CD14-positive monocyte (primary cell): Measurements from ENCODE around the gene ITGA2B. TPM values are rescaled to one million over a fixed set of nuclear protein-coding genes. Genes with fewer than 3 reads are reported as not detected.

ENCODE experiments used
- DNase-seq, 3 donors: peaks; one replicate each; pipeline ENCODE4 v3.0.0-alpha.2; 2011 to 2022
- H2AFZ ChIP-seq: 2 replicates; pipeline ENCODE4 v1.6.0; 2012; ENCODE audit warnings: mild to moderate bottlenecking, low read depth, low read length, inconsistent platforms; ENCODE audit not compliant: insufficient read depth, poor library complexity, severe bottlenecking
- H3K27ac ChIP-seq, 2 donors: 1 replicate in 1 of 2; 2 replicates in 1 of 2; pipeline ENCODE4 v1.5.1; 2012 to 2013; ENCODE audit warnings: low read length in 2 of 2, control low read depth in 1 of 2, inconsistent platforms in 1 of 2, low read depth in 1 of 2, mild to moderate bottlenecking in 1 of 2
- H3K27me3 ChIP-seq, 2 donors: one replicate each; pipeline versions ENCODE4 v1.6.0 to v1.6.1; 2011 to 2013; ENCODE audit warnings: low read length in 2 of 2; ENCODE audit not compliant: control insufficient read depth in 2 of 2, insufficient read depth in 2 of 2
- H3K36me3 ChIP-seq, 2 donors: replicated peaks in 1 of 2; 1 replicate in 1 of 2; 2 replicates in 1 of 2; pipeline versions ENCODE4 v1.5.1 to v1.6.1; 2012 to 2013; ENCODE audit warnings: low read length in 2 of 2, control low read depth in 1 of 2, inconsistent platforms in 1 of 2, mild to moderate bottlenecking in 1 of 2; ENCODE audit not compliant: insufficient read depth in 2 of 2, control insufficient read depth in 1 of 2
- H3K4me1 ChIP-seq, 2 donors: 1 replicate in 1 of 2; 2 replicates in 1 of 2; pipeline versions ENCODE4 v1.5.1 to v1.6.1; 2012 to 2013; ENCODE audit warnings: low read length in 2 of 2, control low read depth in 1 of 2, inconsistent platforms in 1 of 2, mild to moderate bottlenecking in 1 of 2, moderate library complexity in 1 of 2; ENCODE audit not compliant: insufficient read depth in 2 of 2, control insufficient read depth in 1 of 2
- H3K4me2 ChIP-seq: replicated peaks from 2 replicates; pipeline ENCODE3; 2012; ENCODE audit warnings: low read length, moderate library complexity, mild to moderate bottlenecking; ENCODE audit not compliant: poor library complexity, severe bottlenecking; ENCODE audit errors: extremely low read depth
- H3K4me3 ChIP-seq, 3 experiments: fragments of 200-600 bp in 1 of 3; sonication (generic) in 1 of 3; replicated peaks in 1 of 3; 1 replicate in 2 of 3; 2 replicates in 1 of 3; pipeline ENCODE4 v1.5.1; 2011 to 2013; ENCODE audit warnings: low read length in 3 of 3, mild to moderate bottlenecking in 3 of 3, control low read depth in 2 of 3, low read depth in 2 of 3, inconsistent platforms in 1 of 3, moderate library complexity in 1 of 3
- H3K79me2 ChIP-seq: 2 replicates; pipeline ENCODE4 v1.6.0; 2012; ENCODE audit warnings: mild to moderate bottlenecking, control low read depth, inconsistent platforms, low read length, moderate library complexity; ENCODE audit not compliant: insufficient read depth
- H3K9ac ChIP-seq: 2 replicates; pipeline ENCODE4 v1.6.0; 2017; ENCODE audit warnings: low read length, mild to moderate bottlenecking; ENCODE audit not compliant: insufficient read depth, poor library complexity, severe bottlenecking
- H3K9me3 ChIP-seq, 2 donors: replicated peaks in 1 of 2; 1 replicate in 1 of 2; 2 replicates in 1 of 2; pipeline versions ENCODE4 v1.5.1 to v1.6.1; 2012 to 2013; ENCODE audit warnings: low read length in 2 of 2, control low read depth in 1 of 2; ENCODE audit not compliant: control insufficient read depth in 1 of 2, insufficient read depth in 1 of 2
- H4K20me1 ChIP-seq: 2 replicates; pipeline ENCODE4 v1.6.0; 2012; ENCODE audit warnings: mild to moderate bottlenecking, low read length, control low read depth, moderate library complexity; ENCODE audit not compliant: insufficient read depth
- H3K27ac Mint-ChIP-seq, 7 donors: one replicate each; pipeline ENCODE4 v1.8.0; 2020; ENCODE audit warnings: mild to moderate bottlenecking in 7 of 7, mixed read lengths in 7 of 7, moderate library complexity in 6 of 7, inconsistent platforms in 2 of 7
- H3K27me3 Mint-ChIP-seq, 3 donors: one replicate each; pipeline ENCODE4 v1.8.0; 2021 to 2022; ENCODE audit warnings: low read depth in 3 of 3, mild to moderate bottlenecking in 3 of 3, mixed read lengths in 3 of 3, moderate library complexity in 3 of 3, inconsistent platforms in 1 of 3
- H3K36me3 Mint-ChIP-seq, 2 donors: one replicate each; pipeline ENCODE4 v1.8.0; 2020; ENCODE audit warnings: mixed read lengths in 2 of 2, inconsistent platforms in 1 of 2, mild to moderate bottlenecking in 1 of 2
- H3K4me1 Mint-ChIP-seq: one replicate; pipeline ENCODE4 v1.8.0; 2020; ENCODE audit warnings: mild to moderate bottlenecking, mixed read lengths
- H3K4me3 Mint-ChIP-seq, 2 donors: one replicate each; pipeline ENCODE4 v1.8.0; 2020; ENCODE audit warnings: mild to moderate bottlenecking in 2 of 2, mixed read lengths in 2 of 2, moderate library complexity in 1 of 2
- H3K9me3 Mint-ChIP-seq, 7 donors: one replicate each; pipeline ENCODE4 v1.8.0; 2020 to 2022; ENCODE audit warnings: mixed read lengths in 7 of 7, mild to moderate bottlenecking in 6 of 7, moderate library complexity in 6 of 7, inconsistent platforms in 2 of 7
- CTCF ChIP-seq: fragments of 200-600 bp; IDR thresholded peaks from one replicate; pipeline ENCODE4 v1.8.0; 2022; ENCODE audit warnings: antibody characterized with exemption, mild to moderate bottlenecking
- WGBS: methylation state at CpG from one replicate; pipeline ENCODE4 v1.1.5; 2013; ENCODE audit warnings: missing lambda C conversion rate; ENCODE audit not compliant: insufficient coverage; 5-methylcytosine and 5-hydroxymethylcytosine counted together
- intact Hi-C, 2 donors: fragments of 100-400 bp; cut with micrococcal nuclease; formaldehyde crosslinking; loops; one replicate each; pipeline versions ENCODE4 v1.15.0 to v1.15.1; 2023
- polyA plus RNA-seq, 3 donors: library from polyadenylated mRNA; depleted of rRNA in 1 of 3; unstranded in 2 of 3; stranded (reverse) in 1 of 3; fragments of 300-500 nt in 2 of 3; fragments of >200 nt in 1 of 3; fragmentation: Illumina TruSeq in 2 of 3; gene quantifications; 1 replicate in 2 of 3; 2 replicates in 1 of 3; pipeline ENCODE4 v1.2.3, GENCODE V29; 2012 to 2021

Gene ITGA2B
- polyA plus RNA-seq, 3 donors = 0.21 to 1.2 (median 1.1) TPM

- H3K9ac ChIP-seq = no peak overlapping the region
These were observed 6.1 kb downstream of the ITGA2B start for GRCh38 chr17:44383363-44383762.

GRCh38 chr17:44382917-44383316, 6.5 kb downstream of the ITGA2B start:
- Histone ChIP-seq H3K36me3 (no peaks in the 10 kb centered on the region), H3K4me1 (peaks cover 14 to 16% of the 10 kb centered on the region in 2 donors), H3K27ac (no peak overlapping the region), H4K20me1 (no peaks in the 10 kb centered on the region), H3K27me3 (peaks cover 3 to 35% of the 10 kb centered on the region in 2 donors), H3K4me3 (no peak overlapping the region), H3K79me2 (no peaks in the 10 kb centered on the region), H3K9ac (no peak overlapping the region), H3K9me3 (no peaks in the 10 kb centered on the region), H2AFZ (no peak overlapping the region), H3K4me2 (no peak overlapping the region)
- peak overlapping the region in 1 of 2 donors; percentile 32 for H3K4me3 Mint-ChIP-seq
- intact Hi-C loops = no loop called here
- peaks cover 0 to 4% of the 10 kb centered on the region in 2 donors for H3K36me3 Mint-ChIP-seq
- peaks cover 0 to 2% (median 0%) of the 10 kb centered on the region in 7 donors for H3K9me3 Mint-ChIP-seq
- H3K27ac Mint-ChIP-seq = no peak overlapping the region
- WGBS = 92% methylated on average over 5 of the region's 6 CpGs
- H3K4me1 Mint-ChIP-seq = peaks cover 17% of the 10 kb centered on the region
- H3K27me3 Mint-ChIP-seq = peaks cover 35 to 52% (median 36%) of the 10 kb centered on the region in 3 donors
- TF ChIP-seq CTCF = no peak
- DNase-seq = no peak

More at GRCh38 chr17:44383363-44383762, 6.1 kb downstream of the ITGA2B start:
- Histone ChIP-seq H3K27ac (no peak overlapping the region), H3K4me3 (no peak overlapping the region), H3K36me3 (no peaks in the 10 kb centered on the region), H3K27me3 (peaks cover 3 to 35% of the 10 kb centered on the region in 2 donors), H3K9me3 (no peaks in the 10 kb centered on the region), H4K20me1 (no peaks in the 10 kb centered on the region), H3K79me2 (no peaks in the 10 kb centered on the region), H3K4me1 (peaks cover 14 to 16% of the 10 kb centered on the region in 2 donors), H2AFZ (no peak overlapping the region), H3K4me2 (no peak overlapping the region)
- WGBS = 98% methylated on average over 15 of the region's 15 CpGs
- DNase-seq = no peak
- Mint-ChIP-seq H3K36me3 (peaks cover 0 to 4% of the 10 kb centered on the region in 2 donors), H3K4me1 (peaks cover 19% of the 10 kb centered on the region), H3K4me3 (no peak overlapping the region), H3K27me3 (peaks cover 35 to 51% (median 38%) of the 10 kb centered on the region in 3 donors), H3K9me3 (peaks cover 0 to 2% (median 0%) of the 10 kb centered on the region in 7 donors), H3K27ac (no peak overlapping the region)
- no peak for TF ChIP-seq CTCF
- intact Hi-C loops = no loop called here
